Esophagus muscularis mucosa (tissue), 4 donors: ENCODE measurements around the gene MTERF4. TPM values are rescaled to one million over a fixed set of nuclear protein-coding genes. Genes with fewer than 3 reads are reported as not detected.

Source experiments
- DNase-seq: peaks from one replicate; pipeline ENCODE4 v3.0.0-alpha.2; 2017; ENCODE audit errors: extremely low spot score
- H3K27ac ChIP-seq, 4 donors: fragments of 200-600 bp; sonication (generic); replicated peaks in 1 of 4; 1 replicate in 3 of 4; 2 replicates in 1 of 4; pipeline ENCODE4 v1.5.1; 2016 to 2019; ENCODE audit warnings: mild to moderate bottlenecking in 1 of 4
- H3K27me3 ChIP-seq, 4 donors: fragments of 200-600 bp; sonication (generic); one replicate each; pipeline versions ENCODE4 v1.5.1 to v1.6.0; 2016 to 2019
- H3K36me3 ChIP-seq, 4 donors: fragments of 200-600 bp; sonication (generic); one replicate each; pipeline ENCODE4 v1.5.1; 2016 to 2019
- H3K4me1 ChIP-seq, 4 donors: fragments of 200-600 bp; sonication (generic); one replicate each; pipeline ENCODE4 v1.5.1; 2016 to 2019
- H3K4me3 ChIP-seq, 4 donors: fragments of 200-600 bp; sonication (generic); 1 replicate in 2 of 4; 2 replicates in 2 of 4; pipeline ENCODE4 v1.5.1; 2016 to 2019; ENCODE audit warnings: mild to moderate bottlenecking in 4 of 4, moderate library complexity in 1 of 4
- H3K9me3 ChIP-seq, 4 donors: fragments of 200-600 bp; sonication (generic); 1 replicate in 3 of 4; 2 replicates in 1 of 4; pipeline ENCODE4 v1.5.1; 2016 to 2019
- CTCF ChIP-seq, 3 experiments: fragments of 200-600 bp in 2 of 3; fragments of 450-650 bp in 1 of 3; sonication (generic) in 2 of 3; IDR thresholded peaks; one replicate each; pipeline ENCODE4 v1.5.1; 2017 to 2019; ENCODE audit warnings: antibody characterized with exemption in 3 of 3, mild to moderate bottlenecking in 2 of 3, moderate library complexity in 1 of 3
- EP300 ChIP-seq: sonication (generic); formaldehyde crosslinking; IDR thresholded peaks from one replicate; pipeline ENCODE4 v1.6.1; 2017; ENCODE audit warnings: antibody characterized with exemption
- POLR2A ChIP-seq: fragments of 450-650 bp; IDR thresholded peaks from one replicate; pipeline ENCODE4 v1.6.1; 2017; ENCODE audit warnings: antibody characterized with exemption, moderate library complexity, mild to moderate bottlenecking, low read depth
- POLR2AphosphoS5 ChIP-seq, 2 donors: sonication (generic); formaldehyde crosslinking; IDR thresholded peaks; one replicate each; pipeline ENCODE4 v1.6.1; 2017; ENCODE audit warnings: antibody characterized with exemption in 2 of 2
- WGBS: methylation state at CpG from one replicate; pipeline ENCODE4 v1.1.5; 2018; 5-methylcytosine and 5-hydroxymethylcytosine counted together
- intact Hi-C: fragments of 100-400 bp; cut with DNase I; formaldehyde crosslinking; loops from one replicate; pipeline ENCODE4 v1.15.1; 2023
- total RNA-seq, 4 donors: library from RNA; depleted of rRNA; stranded (reverse); fragments of >200 nt; gene quantifications; one replicate each; pipeline versions ENCODE4 v1.1.0 to v1.2.1, GENCODE V29; 2016

The MTERF4 gene
- total RNA-seq, 4 donors from 2014 or later: 19.5 to 26.6 (median 24.5) TPM

GRCh38 chr2:241132538-241133435 is 30.7 kb upstream of the MTERF4 start:
- no peak for DNase-seq
- 84% methylated on average over 14 of the region's 14 CpGs for WGBS
- no peak for TF ChIP-seq CTCF (IDR thresholded peaks at IDR 0.05)
- no peak for TF ChIP-seq POLR2A
- no peak for TF ChIP-seq EP300
- no peak for TF ChIP-seq POLR2AphosphoS5 (IDR thresholded peaks at IDR 0.05)
- Histone ChIP-seq H3K27me3 (no peaks in the 10 kb centered on the region), H3K4me3 (no peak overlapping the region), H3K9me3 (no peaks in the 10 kb centered on the region), H3K4me1 (no peaks in the 10 kb centered on the region), H3K36me3 (peaks cover 0 to 16% (median 5%) of the 10 kb centered on the region in 4 donors), H3K27ac (no peak overlapping the region)
- intact Hi-C loops: no loop called here

DNA sequence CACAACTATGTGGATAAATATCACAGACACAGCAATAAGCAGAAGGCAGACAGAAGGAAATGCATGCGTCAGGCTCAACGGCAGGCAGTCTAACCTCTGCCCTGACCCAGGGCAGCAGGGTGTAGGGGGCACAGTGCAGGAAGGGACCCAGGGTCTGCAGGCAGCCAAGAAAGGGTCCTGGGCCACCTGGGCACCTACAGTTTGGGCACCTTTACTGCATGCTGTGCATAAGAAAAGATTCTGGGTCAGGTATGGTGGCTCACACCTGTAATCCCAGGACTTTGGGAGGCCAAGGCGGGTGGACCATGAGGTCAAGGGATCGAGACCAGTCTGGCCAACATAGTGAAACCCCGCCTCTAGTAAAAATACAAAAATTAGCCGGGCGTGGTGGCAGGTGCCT is 29.4 kb upstream of the MTERF4 start:
- H3K36me3 ChIP-seq: peaks cover 0 to 5% (median 0%) of the 10 kb centered on the region in 4 donors
- no peak for DNase-seq
- H3K27ac ChIP-seq: no peak overlapping the region
- intact Hi-C loops: no loop called here
- WGBS: 95% methylated on average over 7 of the region's 7 CpGs
- H3K9me3 ChIP-seq: no peaks in the 10 kb centered on the region
- no peaks in the 10 kb centered on the region for H3K27me3 ChIP-seq
- TF ChIP-seq CTCF (IDR thresholded peaks at IDR 0.05): no peak
- TF ChIP-seq EP300: no peak
- no peak overlapping the region for H3K4me3 ChIP-seq
- H3K4me1 ChIP-seq: no peaks in the 10 kb centered on the region

DNA sequence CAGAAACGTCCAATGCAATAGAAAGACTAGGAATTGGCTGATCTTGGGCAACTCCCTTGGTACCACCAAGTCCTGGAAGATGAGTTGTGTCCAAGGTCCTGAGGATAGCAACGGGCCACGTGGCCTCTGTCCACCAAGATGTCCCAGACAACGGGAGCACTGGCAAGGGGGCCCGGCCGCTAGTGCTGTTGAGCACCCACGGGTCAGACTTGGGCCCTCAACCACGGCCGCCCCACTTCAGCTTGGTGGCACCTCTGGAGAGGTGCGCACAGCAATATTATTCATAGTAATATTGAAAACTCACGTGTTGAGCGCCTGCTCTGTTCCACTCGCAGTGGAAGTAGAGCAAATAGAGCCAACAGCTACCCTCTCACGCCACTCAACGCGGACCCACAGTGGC is 28.2 kb upstream of the MTERF4 start:
- intact Hi-C loops: no loop called here

GRCh38 chr2:241129086-241129871 is 27.2 kb upstream of the MTERF4 start:
- Histone ChIP-seq H3K4me1 (no peaks in the 10 kb centered on the region), H3K4me3 (no peak overlapping the region), H3K36me3 (peaks cover 0 to 5% (median 0%) of the 10 kb centered on the region in 4 donors), H3K27me3 (no peaks in the 10 kb centered on the region), H3K9me3 (no peaks in the 10 kb centered on the region), H3K27ac (no peak overlapping the region)
- no peak for DNase-seq
- 81% methylated on average over 9 of the region's 12 CpGs for WGBS
- no peak for TF ChIP-seq CTCF (IDR thresholded peaks at IDR 0.05)
- TF ChIP-seq POLR2A: no peak
- TF ChIP-seq EP300: no peak
- TF ChIP-seq POLR2AphosphoS5 (IDR thresholded peaks at IDR 0.05): no peak
- intact Hi-C loops: no loop called here

More for the DNA sequence above, 28.2 kb upstream of the MTERF4 start:
- no peaks in the 10 kb centered on the region for H3K9me3 ChIP-seq
- TF ChIP-seq POLR2AphosphoS5 (IDR thresholded peaks at IDR 0.05) (no peak), EP300 (no peak), CTCF (IDR thresholded peaks at IDR 0.05) (no peak), POLR2A (no peak)
- H3K36me3 ChIP-seq: peaks cover 0 to 5% (median 0%) of the 10 kb centered on the region in 4 donors
- H3K4me1 ChIP-seq: no peaks in the 10 kb centered on the region
- no peaks in the 10 kb centered on the region for H3K27me3 ChIP-seq
- H3K27ac ChIP-seq: no peak overlapping the region
- WGBS: 89% methylated on average over 14 of the region's 16 CpGs
- no peak for DNase-seq
- no peak overlapping the region for H3K4me3 ChIP-seq
